Karpas-422 (cell line): ENCODE data around the gene LDLRAD2. TPM values are rescaled to one million over a fixed set of nuclear protein-coding genes. Genes with fewer than 3 reads are reported as not detected.

Experiments
- total RNA-seq: library from RNA; depleted of rRNA; stranded (reverse); fragments of >200 nt; shearing (Covaris generic); gene quantifications from 2 replicates; pipeline ENCODE4 v1.2.3, GENCODE V29; 2014; ENCODE audit warnings: low replicate concordance; rRNA removed

Gene LDLRAD2
- total RNA-seq, 1 experiment from 2014 or later: not detected

Other genes starting within 250 kb of the LDLRAD2 start
- not detected in 2 replicates for gene RAP1GAP, start 142.9 kb upstream of the LDLRAD2 start, total RNA-seq
- gene USP48, start 29.1 kb upstream of the LDLRAD2 start, total RNA-seq: 26.3 and 35.1 TPM in 2 replicates
- under 0.01 TPM in 1 of 2 replicates, not detected in the other for gene HSPG2, start 125.0 kb downstream of the LDLRAD2 start, total RNA-seq
- gene CELA3B, start 164.8 kb downstream of the LDLRAD2 start, total RNA-seq: not detected in 2 replicates
- gene CELA3A, start 189.4 kb downstream of the LDLRAD2 start, total RNA-seq: not detected in 2 replicates
- gene CDC42, start 240.4 kb downstream of the LDLRAD2 start, total RNA-seq: 120 and 223 TPM in 2 replicates